NCI-H2196 treated with DMSO at 0.1 percent for 48 hours (cell line): ENCODE measurements around the gene CCDC157.
A peak's percentile ranks its signal among the peaks of the same experiment; 100 is the strongest.

Experiments used
- DNase-seq: peaks from one replicate; lab custom pipeline; 2025; ENCODE audit not compliant: unreplicated experiment; lab: John Stamatoyannopoulos, UW

Gene CCDC157

DNA sequence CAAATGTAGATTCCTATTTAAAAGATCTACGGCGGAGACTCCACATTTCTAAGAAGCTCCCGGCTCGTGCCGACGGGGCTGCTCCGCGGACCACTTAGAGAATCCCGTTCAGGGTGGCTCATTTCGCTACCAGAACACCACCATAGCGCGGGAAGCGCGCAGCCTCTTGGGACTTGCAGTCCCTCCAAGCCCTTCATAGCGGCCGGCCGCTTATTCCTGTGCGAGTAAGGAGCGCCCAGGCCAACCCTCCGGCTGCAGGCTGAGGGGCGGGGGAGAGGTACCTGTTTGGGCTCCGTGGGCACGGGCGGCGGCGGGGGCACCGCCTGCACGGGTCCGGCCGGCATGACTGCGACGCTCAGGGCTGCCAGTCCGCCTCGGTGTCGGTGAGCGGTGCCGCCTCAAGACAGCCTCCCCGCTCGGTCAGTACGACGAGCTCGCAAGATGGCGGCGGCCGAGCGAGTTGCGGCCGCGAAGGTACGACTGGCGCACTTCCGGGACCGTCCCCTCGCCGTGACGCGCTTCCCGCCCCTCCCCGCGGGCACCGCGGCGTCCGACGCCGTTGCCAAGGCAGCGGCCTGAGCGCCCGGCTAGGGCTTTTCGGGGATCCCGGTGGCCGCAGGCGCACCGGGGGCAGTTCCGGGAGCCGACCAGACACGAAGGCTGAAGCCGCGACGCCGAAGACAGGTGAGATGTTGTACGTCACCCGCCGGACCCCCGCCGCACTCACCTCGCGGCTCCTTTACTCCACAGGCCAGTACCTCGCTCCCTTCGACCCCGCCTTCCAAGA lies at the start of gene CCDC157, which contains the start of gene SF3A1:
Gene CCDC157 (plus strand): TSS at position 559 of the 787 bp plus-strand sequence. CDS start 8,994 bp downstream, outside the sequence.
Gene SF3A1 (minus strand): TSS at position 446 of the 787 bp plus-strand sequence. CDS start 102 bp downstream, at position 344.
- DNase-seq: peak; percentile 61

GRCh38 chr22:30307041-30307574 lies 49.7 kb upstream of the CCDC157 start:
- DNase-seq: no peak

- DNase-seq: no peak
Measured at GRCh38 chr22:30308093-30308492, 48.7 kb upstream of the CCDC157 start.

GRCh38 chr22:30308518-30309230 lies 48.1 kb upstream of the CCDC157 start:
- DNase-seq: no peak

GRCh38 chr22:30309951-30310741 lies 46.7 kb upstream of the CCDC157 start:
- DNase-seq: no peak

DNA sequence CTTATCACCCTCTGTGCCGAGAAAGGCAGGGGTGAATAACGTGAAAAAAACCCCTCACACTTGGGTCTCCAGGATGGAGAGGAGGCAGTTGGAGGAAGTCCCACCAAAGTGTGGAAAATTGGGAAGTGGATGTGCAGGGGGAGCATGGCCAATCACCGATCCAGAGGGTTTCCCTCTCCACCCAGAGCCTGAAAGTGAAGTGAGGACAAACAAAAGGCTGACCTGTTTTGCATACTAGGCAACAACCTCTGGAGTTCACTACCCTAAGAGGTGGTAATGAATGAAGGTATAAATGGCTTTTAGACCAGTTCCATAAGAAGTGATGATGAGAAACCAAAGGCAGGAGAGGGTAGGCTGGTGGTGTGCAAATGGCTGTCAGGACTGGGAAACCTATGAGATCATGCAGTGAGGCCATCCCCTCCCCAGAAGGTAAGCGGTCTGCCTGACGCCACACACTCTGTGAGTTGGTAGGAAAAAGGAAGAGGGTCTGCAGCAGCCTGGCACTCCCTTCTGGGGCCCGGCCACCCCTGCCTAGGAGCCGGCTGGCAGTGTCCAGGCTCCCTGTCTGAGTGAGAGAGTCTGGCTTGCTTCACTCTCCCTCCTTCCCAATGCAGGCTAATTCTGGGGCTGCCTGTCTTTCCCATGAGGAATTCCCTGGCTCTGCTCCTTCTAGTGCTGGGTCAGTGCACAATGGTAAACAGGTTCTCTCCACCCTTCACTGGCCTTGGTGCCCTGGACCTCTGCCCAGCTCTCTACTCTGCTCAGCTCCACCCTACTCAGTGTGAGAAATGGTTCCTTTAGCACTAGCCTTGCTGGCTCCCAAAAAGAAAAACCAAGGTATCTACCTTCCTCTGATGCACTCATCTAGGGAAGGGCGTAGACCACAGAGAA lies 45.7 kb upstream of the CCDC157 start:
- no peak for DNase-seq

DNA sequence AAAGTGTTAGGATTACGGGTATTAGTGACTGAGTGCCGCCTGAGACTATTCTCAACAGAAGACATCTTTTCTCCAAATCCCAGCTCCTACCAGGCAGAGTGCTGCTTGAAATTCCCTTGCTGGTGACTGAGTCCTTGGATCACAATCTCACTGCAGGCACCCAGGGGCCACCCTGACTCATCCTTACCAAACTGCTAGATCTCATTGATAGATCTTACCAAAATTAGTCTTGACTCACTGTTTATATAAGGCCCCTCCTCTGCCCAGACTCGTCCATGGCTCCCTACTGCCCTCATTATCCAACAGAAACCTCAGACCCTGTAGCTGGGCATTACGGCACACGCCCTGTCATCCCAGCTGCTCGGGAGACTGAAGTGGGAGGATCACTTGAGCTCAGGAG lies 44.8 kb upstream of the CCDC157 start:
- DNase-seq: no peak

- no peak for DNase-seq
Measured at GRCh38 chr22:30313527-30314363, 43.1 kb upstream of the CCDC157 start.

DNA sequence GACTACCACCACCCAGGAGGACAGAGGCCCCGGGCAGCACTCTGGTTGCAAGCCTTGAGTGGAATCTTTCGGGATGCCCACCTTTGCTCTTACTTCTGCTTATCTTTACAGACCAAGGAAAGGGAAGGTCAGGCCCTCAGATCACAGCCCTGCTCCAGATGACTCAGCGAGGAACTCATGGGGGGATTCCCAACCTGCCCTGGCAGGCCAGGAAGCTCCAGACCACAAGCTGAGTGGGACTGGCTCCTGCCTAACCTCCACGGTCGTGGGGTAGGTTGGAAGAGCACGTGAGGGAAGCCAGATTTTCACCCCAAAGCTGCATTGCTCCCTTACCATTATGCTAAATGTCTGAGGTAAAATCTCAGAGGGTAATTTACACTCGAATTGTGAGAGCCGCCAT lies 41.9 kb upstream of the CCDC157 start:
- DNase-seq: no peak

DNA sequence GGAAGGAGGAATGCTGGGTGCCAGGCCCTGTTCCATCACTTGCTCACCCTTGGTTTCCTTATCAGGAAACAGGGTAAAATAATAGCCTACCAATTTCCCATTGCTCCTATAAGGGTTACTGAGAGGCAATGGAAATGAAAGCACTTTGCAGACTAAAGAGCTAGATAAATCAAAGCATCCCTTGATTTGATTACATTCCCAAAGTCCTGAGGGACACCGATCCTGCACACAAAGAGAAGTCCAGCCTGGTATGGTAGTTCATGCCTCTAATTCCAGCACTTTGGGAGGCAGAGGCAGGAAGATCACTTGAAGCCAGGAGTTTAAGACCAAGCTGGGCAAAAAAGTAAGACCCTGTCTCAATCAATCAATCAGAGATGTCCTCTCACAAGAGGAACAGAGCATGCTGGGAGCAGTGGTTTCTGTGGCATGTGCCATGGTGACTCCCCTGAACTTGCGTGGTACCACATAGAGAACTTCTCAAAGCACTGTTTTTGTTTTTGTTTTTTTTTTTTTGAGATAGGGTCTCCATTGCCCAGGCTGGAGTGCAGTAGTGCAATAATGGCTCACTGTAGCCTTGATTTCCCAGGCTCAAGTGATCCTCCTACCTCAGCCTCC lies 40.7 kb upstream of the CCDC157 start:
- DNase-seq: no peak

DNA sequence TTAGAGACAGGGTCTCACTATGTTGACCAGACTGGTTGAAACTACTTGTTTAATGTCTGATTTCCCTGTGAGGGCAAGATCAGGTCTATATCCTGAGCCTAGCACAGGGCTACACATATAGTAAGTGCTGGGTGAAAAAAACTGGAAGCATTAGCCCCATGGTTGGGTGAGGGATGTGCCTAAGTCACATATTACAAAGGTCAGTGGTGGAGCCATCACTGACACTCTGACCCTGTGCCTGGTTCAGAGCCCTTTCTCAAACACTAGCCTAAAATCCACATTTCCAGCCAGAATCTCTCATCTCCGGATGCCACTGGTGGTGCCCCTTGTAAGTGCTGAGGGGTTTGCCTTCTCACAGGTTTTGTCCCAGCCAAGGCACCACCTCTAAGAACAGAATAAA lies 39.0 kb upstream of the CCDC157 start:
- no peak for DNase-seq

DNA sequence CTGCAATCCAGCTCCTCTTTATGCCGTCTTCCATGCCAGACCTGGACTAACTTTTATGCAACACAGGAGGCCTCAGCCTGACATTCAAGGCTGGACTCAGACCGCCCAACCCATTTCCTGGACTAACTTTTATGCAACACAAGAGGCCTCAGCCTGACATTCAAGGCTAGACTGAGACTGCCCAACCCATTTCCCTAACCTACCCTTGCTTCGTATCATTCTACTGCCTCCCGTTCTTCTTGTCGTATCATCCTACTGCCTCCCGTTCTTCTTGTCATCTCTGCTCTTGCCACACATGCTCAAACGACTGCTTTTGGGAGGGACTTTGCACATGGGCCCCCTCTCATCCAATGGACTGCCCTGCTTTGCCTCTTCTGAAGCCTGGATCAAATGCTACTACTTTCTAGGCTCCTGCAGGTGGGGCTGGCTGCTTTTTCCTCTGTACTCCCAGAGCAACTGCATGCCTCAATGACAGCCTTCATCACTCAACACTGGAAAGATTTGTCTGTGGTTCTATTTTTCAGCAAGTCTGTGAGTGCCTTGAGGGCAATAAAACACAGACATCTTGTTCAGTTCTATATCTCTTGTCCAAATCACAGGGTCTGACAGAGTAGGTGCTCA lies 37.9 kb upstream of the CCDC157 start:
- DNase-seq: no peak

GRCh38 chr22:30320021-30320556 lies 36.7 kb upstream of the CCDC157 start:
- DNase-seq: no peak

GRCh38 chr22:30321461-30321860 lies 35.3 kb upstream of the CCDC157 start:
- DNase-seq: no peak

- DNase-seq: no peak
Measured at GRCh38 chr22:30323246-30323645, 33.6 kb upstream of the CCDC157 start.

DNA sequence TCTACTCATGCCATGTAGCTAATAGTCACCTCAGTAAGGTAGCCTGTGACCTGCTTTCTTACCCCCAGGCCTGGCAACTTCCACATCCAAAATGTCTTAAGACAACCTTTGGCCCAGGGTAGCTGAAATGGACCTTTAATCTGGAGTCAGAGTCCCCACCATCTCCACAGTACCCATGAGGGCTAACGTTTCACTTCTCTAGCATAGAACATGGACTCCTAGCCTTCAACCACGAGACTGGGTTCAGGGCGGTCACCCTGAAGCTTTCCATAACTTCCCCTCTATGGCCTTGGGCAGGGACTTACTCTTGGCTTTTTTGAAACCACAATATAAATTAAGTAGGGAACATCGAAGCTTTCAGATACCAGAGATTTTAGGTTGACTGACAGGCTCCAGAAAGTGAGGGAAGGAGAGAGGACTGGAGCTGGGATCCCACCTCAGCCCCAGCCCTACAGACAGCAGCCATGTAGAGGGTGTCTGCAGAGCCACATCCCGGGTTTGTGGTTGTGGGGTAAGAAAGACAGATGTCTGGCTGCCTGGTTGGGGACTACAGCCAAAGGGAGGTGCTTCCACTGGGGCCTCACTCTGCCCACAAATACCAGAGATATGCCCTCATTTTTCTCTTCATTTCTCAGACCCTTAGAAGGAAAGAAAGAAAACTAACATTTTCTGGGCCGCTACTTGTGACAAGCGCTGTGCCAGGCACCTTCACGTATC lies 32.6 kb upstream of the CCDC157 start:
- no peak for DNase-seq

- no peak for DNase-seq
Measured at GRCh38 chr22:30325065-30325720, 31.6 kb upstream of the CCDC157 start.
